Activated T-cell treated with anti-CD3 and anti-CD28 coated beads, Interleukin-2, amount 50 U/mL, for 48 hours (primary cell): ENCODE data around the gene SLC28A3.
A peak's percentile ranks its signal among the peaks of the same experiment; 100 is the strongest.

Experiments used
- DNase-seq, 2 experiments: peaks; one replicate each; pipeline ENCODE4 v3.0.0-alpha.2; 2020

SLC28A3 gene

DNA sequence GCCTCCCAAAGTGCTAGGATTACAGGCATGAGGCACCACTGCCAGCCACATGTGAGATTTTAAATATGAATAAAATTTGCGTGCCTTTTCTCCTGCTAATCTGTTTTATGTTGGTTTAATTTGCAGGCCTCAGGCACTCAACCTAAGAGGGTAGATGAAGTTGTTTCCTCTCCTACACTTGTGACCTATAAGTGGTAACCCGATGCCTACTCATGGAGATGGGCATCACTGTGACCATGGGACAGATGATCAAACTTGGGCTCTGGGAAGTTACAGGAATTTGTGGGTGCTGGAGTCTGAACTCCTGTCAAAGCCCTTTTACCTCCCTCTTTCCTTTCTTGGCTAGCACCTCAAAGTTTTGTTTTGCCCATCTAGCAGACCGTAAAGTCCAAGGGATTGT is 1.1 kb downstream of the SLC28A3 start:
- DNase-seq: no peak

DNA sequence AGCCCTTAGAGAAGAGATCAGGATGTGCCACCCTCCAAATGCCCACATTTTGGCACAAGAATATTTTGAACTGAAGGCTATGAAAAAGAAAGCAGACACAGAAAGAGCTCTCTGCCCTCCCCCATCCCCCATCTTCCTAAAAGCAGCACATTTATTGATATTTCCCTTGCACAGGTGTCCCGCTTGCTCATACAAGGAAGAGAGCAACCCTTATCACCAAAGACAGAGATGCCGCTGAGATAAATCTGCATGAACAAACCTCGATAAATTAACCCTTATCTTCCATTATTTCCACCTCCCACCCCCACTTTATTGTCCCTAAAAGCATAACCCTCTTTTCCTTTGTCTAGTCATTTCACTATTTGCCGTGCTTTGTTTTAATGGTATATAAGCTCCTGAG is 1.8 kb downstream of the SLC28A3 start:
- no peak for DNase-seq

DNA sequence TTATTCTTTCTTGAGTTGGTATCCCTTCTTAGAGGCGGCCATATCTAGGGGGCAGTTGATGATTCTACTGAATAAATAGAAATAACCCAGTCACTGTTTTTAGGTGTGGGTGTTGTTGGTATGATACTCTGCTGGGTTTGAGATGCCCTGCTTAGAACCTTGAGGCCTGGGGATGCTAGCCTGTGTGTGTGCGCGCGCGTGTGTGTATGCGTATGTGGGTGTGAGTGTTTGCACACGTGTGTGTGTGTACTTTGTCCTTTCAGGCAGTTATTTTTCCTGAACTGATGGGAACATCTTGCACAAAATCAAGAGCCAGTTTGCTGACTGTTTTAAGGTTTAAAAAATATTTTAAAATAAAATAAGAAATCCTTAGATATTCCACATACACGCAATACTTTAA is 3.3 kb downstream of the SLC28A3 start:
- DNase-seq: no peak

DNA sequence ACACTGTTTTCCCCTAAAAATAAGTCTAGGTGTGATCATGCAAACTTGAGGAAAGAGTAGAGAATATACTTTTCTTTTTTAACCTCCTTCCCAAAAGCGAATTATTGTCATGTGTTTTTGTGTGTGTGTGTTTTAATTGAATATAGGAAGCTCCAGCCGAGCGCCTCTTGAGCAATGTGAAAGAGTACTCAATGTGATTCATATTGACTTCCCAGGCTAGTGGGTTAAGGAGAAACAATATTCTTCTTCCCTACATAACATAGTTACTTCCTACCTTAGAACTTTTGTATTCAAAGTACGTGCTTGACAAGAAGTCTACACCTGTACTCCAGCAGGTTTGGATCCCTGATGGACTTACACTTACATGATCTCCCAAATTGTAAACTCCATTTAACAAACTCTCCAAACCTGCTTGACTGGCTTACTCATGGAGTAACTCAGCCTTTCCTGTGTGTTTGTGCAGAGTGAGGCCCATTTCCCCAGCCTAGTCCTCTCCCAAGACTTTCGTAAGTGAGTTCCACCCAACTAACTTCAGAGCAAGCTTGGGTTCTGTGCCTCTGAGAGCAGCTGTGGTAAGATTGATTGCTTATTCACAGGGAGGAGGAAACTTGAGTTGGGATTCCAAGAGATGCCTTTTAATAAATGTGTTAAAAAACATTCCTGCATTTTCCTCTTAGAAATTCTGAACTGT is 9.3 kb downstream of the SLC28A3 start:
- DNase-seq: no peak

DNA sequence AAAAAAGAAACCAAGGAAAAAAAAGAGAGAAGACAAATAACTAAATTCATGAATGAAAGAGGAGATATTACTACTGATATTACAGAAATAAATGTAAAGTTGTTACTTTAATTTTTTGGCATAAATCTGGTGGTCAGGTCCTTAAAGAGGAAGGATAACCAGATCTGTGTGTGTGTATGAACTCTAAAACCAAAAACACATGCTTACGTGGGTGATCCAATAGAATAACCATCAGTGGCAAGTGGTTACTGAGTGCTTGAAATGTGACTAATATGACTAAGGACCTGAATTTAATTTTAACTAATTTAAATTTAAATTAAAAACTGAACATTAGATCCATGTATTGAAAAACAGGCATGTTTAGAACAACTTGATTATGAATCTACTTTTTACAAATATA is 10.3 kb downstream of the SLC28A3 start:
- DNase-seq: no peak

DNA sequence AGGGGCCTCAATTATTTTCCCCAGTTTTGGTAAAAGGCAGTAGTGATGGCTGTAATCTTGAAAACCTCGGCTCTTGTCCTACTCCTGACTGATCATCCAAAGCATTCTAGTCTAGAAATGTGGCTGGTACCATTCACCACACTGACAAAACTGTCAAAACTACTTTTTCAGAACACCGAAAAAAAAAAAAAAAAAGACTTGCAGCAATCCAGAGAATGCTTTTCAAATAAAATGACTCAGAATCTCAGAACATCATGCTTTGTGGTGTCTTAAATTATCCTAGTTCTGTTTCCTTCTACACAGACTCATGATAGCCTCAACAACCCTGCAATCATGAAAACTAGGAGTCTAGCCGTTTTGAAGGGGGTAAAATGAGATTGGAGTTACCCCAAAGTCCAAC is 13.4 kb downstream of the SLC28A3 start:
- DNase-seq: no peak

DNA sequence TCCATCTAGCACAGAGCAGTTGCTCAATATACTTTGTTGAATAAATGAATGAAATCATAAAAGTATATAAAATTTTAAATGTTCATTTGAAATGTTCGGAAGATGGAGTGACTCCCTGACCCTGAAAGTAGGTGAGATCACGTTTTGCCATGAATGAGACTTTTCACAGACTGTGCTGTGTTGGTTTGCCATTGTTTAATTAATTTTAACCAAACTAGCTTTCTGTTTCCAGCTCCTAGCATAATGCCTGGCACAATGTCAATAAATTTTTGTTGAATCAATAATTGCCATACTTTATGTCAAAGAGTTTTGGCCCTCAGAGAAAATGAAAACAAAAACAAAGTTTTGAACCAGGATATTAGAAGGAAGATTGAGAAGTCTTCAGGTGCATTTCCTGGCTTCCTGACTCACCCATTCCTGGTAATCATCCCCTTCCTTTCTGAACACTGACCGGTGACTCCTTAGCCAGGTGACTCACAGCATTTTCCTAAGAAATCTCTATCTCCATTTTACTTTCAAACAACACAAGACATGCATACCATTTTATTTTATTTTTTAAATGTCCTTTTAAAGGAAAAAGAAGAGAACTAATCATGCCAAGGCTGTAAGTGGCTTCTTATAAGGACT is 15.1 kb downstream of the SLC28A3 start:
- DNase-seq: no peak

DNA sequence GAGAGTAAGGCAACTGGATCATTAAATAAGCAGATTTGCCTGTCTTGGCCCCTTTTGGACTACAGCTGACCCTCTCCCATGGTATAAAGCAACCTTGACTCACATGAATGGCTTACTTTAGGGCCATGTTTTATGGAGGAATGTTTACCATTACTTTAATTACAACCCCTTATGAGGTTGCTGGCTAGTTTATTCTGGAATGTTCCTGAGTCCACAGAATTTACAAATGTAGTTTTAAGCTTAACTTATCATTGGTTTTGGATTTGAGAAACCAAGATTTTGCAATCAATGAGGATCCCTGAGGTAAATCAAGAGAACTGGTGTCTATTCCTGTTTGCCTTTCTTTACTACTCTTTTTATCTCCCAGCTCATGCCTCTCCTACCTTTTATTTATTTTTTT is 15.7 kb downstream of the SLC28A3 start:
- DNase-seq: no peak

DNA sequence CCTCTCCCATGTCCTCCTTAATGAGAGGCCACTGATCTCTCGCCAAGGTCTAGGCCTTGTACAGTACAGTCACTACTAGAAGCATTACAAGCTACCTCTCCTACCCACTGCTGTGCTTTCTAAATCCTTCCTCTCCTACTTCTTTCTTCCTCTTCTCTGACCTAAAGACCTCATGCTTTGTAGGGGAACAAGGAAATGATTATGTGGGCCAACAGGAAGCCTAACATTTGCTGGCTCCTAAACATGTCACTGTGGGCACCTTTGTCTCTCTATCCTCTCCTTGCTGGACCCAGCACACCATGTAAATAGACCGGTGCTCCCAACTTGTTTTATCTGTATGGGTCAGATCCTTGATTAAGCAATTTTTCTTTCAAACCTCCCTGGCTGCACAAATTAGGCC is 16.7 kb downstream of the SLC28A3 start:
- DNase-seq: no peak

DNA sequence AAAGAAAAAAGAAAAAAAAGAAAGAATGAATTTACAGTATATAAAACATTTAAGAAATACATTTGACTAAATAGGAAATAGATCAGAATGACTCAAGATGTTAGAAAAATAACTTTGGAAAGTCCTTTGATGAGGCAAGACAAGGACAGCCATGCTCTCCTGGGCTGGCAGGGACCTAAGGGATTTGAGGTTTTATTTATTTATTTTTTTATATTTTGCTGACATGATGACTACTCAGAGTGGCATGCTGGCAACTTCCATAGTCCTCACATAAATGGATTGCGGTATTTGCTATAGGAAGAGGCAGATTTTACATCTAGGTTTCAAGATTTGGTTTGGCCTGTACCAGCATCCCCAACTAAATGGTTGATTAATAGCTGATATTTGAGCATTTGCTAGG is 17.7 kb downstream of the SLC28A3 start:
- no peak for DNase-seq

DNA sequence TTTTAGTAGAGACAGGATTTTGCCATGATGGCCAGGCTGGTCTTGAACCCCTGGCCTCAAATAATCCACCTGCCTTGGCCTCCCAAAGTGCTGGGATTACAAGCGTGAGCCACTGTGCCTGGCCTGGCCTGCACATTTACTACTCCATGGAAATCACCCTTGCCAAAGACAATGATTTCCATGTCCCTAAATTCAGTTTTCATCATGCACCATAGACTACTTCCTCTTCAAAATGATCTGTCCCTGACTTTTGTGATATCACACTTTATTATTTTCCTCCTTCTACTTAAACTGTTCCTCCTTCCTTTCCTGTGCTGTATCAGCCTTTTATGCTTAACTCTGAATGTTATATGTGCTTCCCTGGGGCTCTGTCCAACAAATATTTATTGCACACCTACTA is 20.3 kb downstream of the SLC28A3 start:
- DNase-seq: no peak

DNA sequence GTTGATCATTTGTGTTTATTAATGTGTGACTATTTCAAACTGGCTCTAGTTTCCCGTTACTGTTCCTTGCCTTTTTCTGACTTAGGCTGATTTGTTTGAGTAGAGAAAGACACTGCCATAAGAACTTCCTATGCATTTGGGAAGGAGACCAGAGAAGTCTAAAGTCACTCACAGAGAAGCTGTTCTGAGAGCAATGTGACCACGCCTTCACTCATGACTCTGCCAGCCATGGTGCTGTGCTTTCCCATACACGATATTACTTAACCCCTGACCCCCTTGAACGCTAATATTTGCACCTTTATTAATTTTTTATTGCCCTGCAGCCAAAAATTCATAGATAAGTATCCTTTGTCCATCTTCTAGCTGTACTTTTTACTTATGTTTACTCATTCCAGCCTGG is 20.9 kb downstream of the SLC28A3 start:
- no peak for DNase-seq

DNA sequence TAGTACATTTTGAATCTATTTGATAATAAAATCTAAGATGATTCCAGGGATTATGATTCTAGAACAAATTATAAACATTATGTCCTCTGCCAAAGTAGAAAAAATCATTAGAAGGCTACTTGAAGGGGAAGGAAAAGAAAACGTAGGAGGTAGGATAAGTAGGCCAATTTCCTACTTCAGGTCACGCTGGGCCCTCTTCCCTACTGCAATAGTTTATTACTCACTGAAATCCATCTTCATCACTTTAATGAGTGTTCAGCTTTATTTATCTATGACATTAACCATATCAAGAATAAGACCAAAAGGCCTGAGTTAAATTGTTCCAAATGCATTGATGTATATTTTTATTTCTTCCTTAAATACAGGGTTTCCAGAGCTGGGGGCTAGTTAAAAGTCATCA is 21.6 kb downstream of the SLC28A3 start:
- no peak for DNase-seq

DNA sequence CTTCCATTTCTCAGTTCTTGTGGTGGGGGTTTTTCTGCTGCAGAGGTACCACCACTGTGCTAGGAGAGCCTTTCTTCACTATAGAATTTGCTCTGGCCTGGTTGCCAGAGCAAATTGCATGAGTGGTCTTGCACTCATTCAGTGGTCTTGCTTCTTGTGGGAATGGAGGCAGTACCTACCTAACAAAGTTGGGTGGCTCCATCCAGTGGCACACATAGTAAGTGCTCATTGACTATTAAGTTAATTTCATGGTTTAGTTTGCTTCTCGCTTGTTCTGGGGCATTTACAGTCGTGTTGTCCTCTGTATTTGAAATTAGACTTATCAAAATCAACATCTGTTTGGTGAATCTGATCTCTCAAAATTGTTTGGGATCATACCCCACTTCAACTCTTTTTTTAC is 23.0 kb downstream of the SLC28A3 start:
- no peak for DNase-seq

DNA sequence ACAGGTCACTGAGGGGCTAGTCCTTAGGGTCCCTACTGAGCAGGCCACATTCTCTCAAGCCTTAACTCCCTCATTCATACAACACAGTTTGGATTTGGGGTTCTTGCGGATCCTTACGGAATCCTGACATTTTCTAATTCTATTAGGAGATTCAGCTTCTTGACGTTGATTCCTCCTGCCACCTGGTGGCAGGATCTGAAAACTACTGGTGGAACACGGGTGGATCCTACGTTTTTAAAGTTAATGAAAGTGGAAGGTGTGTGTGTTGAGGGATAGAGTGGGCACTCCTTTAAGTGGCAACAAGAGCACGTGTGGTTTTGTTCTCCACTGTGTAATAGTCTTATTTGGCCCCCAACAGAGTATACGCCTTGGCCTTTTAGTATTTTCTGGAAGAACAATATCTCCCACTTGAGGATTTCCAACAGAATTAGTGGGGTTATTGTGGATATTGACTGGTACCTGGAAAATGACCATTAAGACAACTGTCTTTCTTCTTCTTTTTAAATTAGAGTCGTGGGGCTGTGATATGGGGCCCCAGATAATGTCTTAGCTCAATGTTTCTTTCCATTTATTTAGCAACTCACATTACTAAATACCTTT is 25.2 kb downstream of the SLC28A3 start:
- DNase-seq: peak; percentile 72 to 73

DNA sequence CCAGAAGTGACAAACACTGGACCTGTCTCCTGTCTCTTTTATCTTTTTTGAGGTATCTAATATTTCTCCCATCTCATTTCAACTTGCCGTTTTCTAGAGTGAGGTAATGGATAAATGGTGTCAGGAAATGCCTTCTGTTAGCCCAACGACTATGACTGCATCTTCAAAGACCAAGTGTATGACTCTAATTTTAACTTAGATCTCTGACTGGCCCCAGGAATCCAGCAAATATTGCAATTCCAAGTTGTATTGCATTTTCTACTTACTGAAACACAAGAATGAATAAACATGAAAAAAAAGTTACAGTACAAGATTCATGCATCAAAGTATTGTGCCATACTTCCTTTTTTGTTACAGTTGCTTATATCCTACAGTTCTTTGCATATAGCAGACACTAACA is 26.3 kb downstream of the SLC28A3 start:
- no peak for DNase-seq

DNA sequence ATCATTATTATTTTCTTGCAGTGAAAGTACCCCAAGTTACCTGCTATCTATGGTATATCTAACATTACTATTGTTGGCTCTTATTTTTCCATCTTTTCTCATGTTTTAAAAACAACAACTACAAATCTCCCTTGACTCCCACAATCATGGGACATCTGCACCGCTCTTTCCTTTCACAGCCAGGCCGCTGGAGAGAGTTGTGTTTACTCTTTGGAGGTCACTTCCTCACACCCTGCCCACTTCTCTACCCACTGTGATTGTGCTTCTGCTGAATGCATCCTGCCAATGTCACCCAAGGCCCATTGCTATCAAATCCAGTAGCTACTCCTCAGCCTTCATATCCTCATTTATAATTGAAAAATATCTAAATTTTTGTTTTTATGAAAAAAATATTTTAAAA is 29.7 kb downstream of the SLC28A3 start:
- no peak for DNase-seq

DNA sequence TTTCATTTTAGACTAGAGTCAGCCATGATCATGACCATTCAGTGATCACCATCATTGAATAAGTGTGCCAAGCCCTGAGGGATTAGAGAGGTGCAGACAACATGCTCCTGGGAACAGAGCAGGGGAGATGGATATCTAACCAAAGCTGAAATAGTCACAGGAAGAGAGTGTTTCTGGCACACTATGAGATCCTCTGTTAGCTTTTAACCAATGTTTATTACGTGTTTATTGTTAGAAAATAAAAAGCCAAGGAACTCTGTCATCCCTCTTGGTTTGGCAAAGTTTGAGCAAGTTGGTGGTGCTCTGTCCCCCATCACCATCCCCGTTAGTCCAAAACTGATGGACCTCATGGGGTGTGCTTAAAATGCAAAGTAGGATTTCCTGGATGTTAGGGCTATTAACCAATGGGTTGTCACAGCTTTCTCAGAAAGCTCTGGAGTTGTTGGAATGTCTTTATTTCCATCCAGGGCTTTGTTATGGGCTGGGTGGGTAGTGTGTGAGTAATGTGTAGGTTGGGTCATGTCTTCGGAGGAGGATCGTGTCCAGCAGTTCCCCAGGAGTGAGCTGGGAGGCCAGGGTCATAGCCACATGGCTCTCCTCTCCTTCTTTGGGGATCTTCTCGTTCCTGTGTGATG is 34.9 kb downstream of the SLC28A3 start:
- no peak for DNase-seq

DNA sequence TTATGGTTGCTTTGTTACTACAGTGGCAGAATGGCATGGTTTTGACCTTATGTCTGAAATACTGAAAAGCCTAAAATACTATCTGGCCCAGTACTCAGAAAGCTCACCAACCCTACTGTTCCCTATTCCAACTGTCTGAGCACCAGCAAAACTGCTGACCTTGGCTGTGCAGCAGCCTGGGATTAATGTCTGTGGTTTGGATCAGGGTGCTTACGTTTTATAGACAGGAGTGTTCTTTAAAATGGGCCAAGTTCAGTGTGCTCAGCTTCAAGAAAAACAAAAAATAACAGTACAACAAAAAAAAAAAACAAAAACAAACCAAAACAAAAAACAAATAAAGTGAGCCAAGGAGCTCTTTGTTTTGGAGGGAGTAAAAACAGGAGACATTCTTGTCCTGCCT is 36.4 kb downstream of the SLC28A3 start:
- DNase-seq: no peak

DNA sequence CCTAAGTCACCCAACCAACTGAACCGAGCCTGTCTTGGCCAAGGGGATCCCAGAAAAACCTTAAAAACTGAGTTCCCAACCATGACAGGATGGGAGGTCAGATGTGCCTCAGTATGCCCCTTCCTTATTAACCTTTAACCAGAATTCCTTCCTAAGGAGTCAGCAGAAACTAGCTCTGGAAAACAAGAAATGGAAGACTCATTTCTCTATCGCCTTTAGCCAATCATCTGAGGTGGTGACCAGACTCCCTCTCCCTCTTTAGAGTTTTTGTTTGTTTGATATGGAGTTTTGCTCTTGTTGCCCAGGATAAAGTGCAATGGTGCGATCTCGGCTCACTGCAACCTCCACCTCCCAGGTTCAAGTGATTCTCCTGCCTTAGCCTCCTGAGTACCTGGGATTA is 37.5 kb downstream of the SLC28A3 start:
- no peak for DNase-seq

DNA sequence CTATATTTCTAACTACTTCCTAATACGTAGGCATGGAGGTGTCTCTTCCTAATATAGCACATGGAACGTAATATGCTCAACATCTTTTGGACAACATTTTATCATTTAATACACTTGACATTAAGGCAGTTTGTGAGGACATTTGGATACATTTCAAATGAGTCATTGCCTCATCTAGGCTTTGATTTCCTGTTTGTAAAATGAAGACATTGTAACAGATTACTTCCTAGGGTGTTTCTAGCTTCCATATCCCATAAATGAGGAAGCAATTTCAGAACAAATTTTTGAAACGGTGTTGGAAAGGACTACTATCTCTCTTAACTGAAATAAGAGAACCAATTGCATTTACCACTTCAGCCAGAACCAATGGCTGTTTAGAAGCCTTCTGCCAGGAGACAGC is 38.7 kb downstream of the SLC28A3 start:
- no peak for DNase-seq

DNA sequence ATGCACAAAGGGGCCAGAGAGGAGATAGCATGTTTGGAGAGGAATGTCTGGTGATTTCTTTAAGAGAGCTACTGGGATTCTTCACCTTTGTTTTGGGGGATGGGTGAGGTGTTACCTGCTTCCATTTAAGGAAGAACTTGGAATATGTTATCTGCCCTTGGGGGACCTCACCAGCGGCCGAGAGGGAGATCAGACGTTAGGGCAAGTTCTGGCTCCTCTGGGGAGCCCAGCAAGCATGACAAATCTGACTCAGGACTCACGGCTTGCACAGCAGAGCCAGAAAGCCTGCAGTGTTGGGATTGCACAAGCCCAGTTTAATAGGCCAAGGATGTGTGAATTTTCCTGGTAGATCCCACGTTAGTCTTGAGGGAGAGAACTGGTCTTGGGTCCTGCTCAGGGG is 40.3 kb downstream of the SLC28A3 start:
- no peak for DNase-seq

DNA sequence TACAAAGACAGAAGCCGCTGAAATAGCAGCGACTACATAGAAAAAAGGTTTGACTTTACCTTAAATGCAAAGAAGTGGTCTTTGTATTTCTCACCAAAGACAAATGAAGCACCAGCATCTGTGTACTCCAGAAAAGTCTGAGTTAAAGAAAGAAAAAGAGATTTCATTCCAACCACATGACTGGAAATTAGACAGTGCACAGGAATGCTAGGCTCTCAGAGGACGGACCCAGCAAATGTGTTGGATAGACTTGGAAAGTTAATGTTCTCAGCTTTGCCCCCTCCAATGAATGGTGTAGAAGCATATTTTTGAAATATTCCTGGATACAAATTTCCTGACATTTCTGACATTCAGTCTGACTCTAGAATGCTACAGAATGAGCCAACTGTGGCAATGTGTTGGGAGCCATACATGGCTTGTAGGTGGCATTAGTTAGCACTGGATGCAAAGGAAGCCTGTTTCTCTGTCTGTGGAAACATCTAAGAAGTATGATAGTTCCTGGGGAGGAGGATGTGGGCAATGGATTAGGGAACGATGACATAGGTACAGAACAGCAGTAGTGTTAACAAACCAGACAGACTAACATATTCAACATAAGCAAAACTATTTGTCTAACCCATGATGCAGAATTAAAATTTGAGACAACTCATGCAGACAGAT is 43.3 kb downstream of the SLC28A3 start:
- no peak for DNase-seq
